RPMI7951 (cell line): ENCODE data around the gene NRCAM. TPM values are rescaled to one million over a fixed set of nuclear protein-coding genes. Genes with fewer than 3 reads are reported as not detected.

Experiments
- DNase-seq: peaks from one replicate; pipeline ENCODE4 v3.0.0-alpha.2; 2012; ENCODE audit warnings: low read depth
- total RNA-seq: library from RNA; depleted of rRNA; stranded (reverse); fragments of >200 nt; shearing (Covaris generic); gene quantifications from 2 replicates; pipeline ENCODE4 v1.2.3, GENCODE V29; 2014

NRCAM gene
- total RNA-seq, 1 experiment from 2014 or later, result 1.7 TPM

GRCh38 chr7:108248418-108248817 is 207.8 kb downstream of the NRCAM start:
- no peak for DNase-seq

GRCh38 chr7:108247614-108248013 is 208.6 kb downstream of the NRCAM start:
- no peak for DNase-seq

DNA sequence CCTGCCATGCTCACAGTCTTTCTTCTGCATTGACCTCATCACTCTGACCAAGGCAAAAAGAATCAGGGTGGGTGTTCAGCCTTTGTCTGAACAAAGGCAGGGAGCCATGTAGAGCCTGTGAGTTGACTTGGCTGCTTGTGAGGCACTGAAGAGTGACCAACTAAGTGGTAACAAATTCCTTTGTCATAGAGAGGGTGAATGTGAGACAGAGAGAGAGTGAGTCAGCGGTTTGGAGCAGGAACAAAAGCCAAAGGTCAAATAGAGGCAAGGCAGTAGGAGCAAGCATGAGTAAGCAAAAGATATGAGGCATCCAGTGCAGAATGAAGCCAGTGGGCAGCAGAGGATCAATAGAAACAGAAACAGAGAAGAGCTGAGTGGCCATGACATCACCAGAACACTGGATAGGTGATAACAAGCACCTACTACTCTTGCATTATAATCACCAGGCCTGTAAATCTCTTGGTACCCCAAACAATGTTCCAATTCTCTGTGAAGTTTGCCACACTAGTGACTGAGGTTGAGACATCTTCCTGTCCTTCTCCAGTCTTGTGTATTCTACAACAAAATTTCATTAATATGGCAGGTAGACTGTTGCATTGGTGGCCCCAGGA is 209.9 kb downstream of the NRCAM start:
- DNase-seq, result peak; percentile 91

GRCh38 chr7:108245523-108246226 is 210.6 kb downstream of the NRCAM start:
- DNase-seq, result no peak

DNA sequence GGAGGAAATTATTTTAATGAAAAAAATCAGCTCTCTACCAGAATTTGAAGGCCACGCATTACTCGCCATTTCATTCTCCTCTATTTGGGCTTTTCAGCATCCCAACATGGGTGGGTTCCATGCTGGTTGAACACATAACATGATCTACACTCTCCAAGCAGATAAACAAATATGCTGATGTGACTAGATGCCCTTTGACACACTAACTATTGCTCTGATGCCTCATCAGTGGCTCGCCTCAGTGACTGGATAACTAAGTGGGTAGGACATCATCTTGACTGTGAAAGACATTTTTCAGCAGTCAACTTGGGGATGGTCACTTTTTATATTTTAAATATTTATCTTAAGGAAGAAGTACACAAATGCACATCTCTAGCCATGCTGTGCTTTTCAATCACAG is 212.1 kb downstream of the NRCAM start:
- DNase-seq, result no peak

DNA sequence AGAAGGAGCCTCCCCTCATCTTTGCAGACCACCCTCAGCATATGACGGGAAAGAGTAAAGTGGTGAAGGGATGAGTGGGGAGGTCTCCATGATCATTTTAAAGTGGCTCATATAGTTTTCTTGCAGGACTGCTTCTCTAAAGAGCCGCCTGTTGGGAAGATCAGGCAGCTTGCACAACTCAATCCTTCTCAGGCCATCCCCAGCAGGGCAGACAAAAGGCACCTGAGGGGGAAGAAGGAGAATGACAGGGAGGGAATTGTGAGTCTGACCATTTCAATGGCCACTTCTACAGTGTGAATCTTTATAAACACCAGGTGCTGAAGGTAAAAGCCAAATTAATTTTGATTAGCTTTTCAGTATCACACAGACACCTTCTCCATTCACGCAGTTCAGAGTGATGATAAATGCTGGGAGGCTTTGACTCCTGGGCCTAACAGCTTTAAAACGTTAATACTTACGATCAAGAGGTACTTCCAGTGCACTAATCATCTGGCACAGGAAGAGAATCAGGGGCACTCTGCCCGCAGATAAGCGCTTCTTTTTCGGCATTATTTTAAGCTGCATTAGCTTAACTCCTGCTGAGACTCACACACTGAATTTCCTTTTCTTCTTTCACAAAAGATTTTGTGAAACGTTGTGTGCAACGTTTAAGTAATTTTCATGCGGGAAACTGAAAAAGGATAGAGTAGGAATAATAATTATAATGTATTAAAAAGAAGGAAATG is 216.6 kb downstream of the NRCAM start:
- DNase-seq, result no peak

DNA sequence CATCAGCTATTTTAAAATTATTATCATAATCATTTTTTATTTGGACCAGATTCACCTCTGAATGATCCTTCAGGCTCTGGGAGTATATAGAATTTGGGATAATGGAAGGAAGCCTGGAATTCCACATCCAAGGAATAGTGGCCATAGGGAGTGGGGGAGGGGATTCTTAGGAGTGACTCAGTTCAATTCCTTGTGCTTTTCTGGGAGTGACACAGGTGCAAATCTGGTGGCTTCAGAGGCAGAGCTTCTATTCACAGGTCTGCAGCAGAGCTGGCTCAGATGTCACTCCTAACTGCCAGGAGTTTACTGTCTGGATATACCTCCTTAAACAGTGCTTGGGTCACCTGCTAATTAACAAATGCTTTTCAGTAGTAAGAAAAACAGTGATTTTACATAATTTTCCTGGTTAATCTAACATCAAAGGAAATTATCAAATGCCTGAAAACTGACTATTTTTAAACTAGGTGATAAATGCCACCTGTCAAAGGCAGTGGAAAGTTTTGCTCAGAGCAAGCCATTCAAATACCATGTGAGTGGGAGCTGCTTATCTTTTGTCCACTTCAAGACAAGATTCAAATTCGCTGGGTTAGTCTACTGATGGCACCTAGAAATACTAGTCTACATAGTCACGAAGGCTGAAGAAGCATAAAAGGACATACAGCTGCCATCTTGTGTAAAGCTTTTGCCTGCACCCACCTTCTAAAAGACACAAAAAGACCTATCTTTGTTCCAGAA is 219.4 kb downstream of the NRCAM start:
- DNase-seq, result no peak

DNA sequence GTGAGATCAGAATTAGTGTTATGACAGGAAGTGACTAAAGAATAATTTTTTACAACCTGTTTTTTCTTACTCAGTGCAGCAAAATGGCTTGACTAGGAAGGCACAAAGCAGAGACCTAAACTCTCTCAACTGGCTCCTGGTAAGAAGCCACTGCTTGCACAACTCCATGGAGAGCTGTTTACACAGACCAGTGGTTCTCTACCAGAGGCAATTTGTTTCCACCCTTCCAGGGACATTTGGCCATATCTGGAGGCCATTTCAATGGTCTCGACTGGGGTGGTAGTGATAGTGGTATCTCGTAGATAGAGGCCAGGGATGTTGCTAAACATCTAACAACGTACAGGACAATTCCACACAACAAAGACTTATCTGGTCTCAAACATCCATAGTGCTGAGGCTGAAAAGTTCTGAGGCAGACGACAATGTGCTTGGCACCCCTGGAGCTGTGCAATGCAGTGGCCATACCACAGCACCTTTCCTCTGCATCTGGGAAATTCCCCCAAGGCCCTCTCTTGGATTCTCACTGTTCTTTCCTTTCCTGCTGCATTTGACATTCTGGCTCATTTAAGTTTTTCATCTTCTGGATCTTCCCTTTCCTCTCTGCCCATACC is 220.7 kb downstream of the NRCAM start:
- DNase-seq, result no peak

GRCh38 chr7:108234971-108235450 is 221.2 kb downstream of the NRCAM start:
- DNase-seq, result no peak

DNA sequence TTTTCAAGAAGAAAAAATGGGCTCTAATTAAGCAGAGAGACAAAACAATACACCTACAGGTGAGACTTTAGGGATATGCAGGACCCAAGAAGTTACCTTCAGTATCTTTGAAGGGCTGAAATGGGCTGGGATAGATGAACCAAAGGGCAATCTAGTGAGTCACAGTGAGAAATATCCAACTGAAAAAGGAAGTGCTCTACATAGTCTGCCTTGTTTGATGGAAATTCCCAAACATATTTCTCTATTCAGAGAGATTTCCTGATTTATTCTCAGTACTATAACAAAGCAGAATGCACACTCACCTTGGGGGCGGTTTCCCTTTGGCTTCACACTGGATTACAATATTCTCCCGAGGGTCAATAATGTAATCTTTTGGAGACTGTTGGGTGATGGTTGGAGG is 222.0 kb downstream of the NRCAM start:
- DNase-seq, result no peak

GRCh38 chr7:108232076-108232475 is 224.2 kb downstream of the NRCAM start:
- DNase-seq, result no peak

DNA sequence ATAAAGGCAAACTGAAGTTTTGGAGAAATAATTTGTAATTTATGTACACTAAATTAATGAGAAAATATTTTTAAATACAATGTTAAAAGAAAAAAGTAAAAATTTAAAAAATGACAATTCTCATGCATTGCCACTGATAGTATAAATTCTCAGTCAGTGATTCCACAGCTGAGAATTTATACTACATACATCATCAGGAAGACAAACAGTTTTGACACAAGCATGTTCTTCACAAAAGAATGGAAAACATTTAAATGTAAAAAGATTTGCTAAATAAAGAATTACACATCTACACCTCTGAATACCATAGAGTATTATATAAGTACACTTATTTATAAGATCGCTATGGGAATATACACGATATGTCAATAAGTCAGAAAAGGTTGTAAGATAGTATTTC is 225.0 kb downstream of the NRCAM start:
- no peak for DNase-seq

GRCh38 chr7:108227366-108227765 is 228.9 kb downstream of the NRCAM start:
- no peak for DNase-seq

DNA sequence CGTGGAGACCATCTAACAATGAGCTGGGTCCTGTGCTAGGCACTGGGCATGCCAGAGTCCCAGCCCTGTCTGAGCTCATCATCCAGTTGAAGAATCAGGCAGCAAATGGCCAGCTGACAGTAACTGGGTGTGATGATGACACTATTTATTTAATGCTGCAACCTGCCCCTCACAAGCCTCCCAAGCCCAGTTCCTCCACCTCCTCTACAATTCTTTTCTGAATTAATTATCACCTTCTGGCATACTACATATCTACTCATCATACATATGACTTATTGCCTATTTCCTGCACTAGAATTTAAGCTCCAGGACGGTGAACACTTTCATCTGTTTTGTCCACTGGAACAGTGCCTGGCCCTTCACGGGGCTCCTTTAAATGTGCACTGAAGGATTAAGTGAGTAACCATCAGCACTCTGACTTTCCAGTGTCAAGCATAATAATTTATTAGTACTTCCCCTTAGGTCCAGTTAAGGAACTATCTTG is 229.4 kb downstream of the NRCAM start:
- DNase-seq, result no peak

DNA sequence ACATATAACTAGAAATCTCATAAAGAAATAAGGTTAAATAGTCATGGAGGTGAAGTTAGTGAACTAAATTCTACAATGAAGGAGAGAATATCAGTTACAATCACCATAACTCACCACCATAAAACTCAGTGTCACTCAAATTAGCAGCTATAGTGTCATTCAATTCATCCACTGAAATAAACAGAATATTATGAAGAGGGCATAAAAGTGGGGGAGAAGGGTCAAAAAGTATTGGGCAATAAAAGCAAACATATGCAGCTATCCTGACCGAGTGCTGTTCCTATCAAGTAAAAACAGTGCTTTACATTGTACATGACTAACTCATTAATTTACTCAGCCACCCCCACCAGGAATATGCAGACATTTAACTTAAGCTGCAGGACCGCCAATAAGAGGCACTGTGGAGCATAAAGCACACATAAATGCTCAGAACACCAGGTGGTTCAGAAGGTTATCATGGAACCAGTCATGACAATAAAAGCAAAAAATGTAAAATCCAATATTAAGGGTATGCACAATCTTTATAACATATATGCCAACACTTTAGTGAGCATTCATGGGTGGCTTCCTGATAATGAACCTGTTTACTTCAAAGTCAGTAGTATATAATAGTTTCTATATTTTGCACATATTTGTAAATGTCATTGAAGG is 230.6 kb downstream of the NRCAM start:
- DNase-seq, result no peak

DNA sequence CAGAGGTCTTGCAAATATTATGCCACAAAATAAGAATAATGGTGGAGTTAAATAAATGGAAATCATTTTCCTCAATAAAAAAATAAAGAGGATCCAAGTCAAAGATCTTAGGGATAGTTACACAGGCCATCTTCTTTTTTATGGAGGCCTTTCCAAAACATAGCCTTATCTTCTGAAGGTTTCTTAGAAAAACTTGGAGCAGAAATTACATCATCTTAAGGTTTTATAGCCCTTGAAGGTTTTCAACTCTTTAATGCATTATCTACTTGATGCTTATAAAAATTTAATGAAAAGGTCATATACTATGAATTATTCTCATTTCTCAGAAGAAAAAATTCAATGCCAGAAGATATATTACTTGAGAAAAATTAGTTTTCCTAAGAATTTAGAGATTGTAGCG is 231.8 kb downstream of the NRCAM start:
- no peak for DNase-seq

GRCh38 chr7:108222236-108222892 is 233.9 kb downstream of the NRCAM start:
- peak; percentile 49 for DNase-seq

DNA sequence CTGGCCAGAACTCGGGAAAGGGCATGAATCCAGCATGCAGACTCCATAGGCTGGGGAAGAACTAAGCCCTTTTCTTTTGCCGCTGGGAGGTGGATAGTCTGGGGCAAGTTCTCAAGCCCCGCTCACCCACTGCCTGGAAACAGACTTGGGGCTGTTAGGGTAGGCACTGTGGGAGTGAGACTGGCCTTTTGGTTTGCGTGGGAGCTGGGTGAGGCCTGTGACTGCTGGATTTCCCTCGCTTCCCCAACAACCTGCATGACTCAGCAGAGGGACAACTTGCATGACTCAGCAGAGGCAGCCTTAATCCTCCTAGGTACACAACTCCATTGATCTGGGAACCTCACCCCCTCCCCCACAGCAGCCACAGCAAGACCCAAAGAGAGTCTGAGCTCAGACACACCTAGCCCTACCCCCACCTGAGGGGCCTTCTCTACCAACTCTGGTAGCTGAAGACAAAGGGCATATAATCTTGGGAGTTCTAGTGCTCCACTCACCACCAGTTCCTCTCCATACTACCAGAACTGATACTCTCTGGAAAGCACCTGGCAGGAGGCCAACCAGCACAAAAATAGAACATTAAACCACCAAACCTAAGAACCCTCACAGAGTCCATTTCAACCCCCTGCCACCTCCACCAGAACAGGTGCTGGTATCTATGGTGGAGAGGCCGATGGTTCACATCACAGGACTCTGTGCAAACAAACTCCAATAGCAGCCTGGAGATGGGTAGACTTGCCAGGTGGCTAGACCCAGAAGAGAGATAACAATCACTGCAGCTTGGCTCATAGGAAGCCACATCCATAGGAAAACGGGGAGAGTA is 244.6 kb downstream of the NRCAM start:
- DNase-seq, result peak; percentile 88

DNA sequence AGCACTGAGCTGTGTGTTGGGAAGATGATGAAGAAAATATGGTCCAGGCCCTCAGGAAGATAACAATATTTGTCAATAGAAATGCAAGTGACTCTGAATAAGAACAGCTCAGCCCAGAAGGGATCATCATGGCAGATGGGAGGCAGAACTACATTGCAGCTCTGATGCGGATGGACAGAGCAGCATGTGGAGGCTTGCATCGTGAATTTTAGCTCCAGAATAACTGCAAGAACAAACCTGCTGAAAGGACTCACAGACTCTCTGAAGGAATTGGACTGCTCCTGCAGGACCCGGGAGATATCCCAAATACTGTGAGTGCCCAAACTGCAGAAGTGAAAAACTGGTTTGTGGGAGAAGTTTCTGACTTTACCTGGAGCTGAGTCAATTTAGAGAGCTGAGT is 245.4 kb downstream of the NRCAM start:
- DNase-seq, result no peak

- DNase-seq, result no peak
These were observed 250.9 kb downstream of the NRCAM start for GRCh38 chr7:108205311-108205710.
